ENCODE data around the gene EPHA8.

The EPHA8 gene

GRCh38 chr1:22638476-22639234 is 75.4 kb downstream of the EPHA8 start:
- no peak for TF ChIP-seq CTCF (IDR thresholded peaks at IDR 0.05; ENCODE audit: insufficient read depth, low read depth, low read length, missing control alignments)
- H3K4me3 ChIP-seq (ENCODE audit: low read depth, low read length) = no peak overlapping the region

DNA sequence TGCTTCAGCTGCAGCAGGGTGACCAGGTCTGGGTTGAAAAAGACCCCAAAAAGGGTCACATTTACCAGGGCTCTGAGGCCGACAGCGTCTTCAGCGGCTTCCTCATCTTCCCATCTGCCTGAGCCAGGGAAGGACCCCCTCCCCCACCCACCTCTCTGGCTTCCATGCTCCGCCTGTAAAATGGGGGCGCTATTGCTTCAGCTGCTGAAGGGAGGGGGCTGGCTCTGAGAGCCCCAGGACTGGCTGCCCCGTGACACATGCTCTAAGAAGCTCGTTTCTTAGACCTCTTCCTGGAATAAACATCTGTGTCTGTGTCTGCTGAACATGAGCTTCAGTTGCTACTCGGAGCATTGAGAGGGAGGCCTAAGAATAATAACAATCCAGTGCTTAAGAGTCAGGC is 76.0 kb downstream of the EPHA8 start:
- TF ChIP-seq CTCF (IDR thresholded peaks at IDR 0.05; ENCODE audit: insufficient read depth, low read depth, low read length, missing control alignments) = no peak
- no peak overlapping the region for H3K4me3 ChIP-seq (ENCODE audit: low read depth, low read length)
- DNase-seq (ENCODE audit: low read depth) = peak; percentile 5

More at GRCh38 chr1:22638476-22639234, 75.4 kb downstream of the EPHA8 start:
- no peak for DNase-seq (ENCODE audit: low read depth)

DNA sequence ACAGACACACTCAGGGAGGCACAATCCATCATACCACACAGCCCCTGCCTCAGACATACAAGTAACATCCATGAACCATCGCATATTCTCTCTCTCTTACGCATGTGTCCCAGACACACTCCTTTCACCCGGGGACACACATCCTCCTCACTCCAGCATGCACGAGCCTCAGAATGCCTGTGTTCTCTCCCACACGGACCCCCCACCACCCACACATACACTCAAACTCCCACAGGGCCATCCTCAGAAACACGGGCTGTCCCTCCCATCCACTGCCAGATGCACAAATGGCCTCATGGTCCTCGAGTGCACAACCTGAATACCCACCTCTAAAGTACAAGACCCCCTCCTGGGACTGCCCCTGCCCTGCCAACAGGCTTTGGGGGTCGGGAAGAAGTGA is 78.0 kb downstream of the EPHA8 start:
- no peak for TF ChIP-seq CTCF (IDR thresholded peaks at IDR 0.05; ENCODE audit: insufficient read depth, low read depth, low read length, missing control alignments)
- no peak for DNase-seq (ENCODE audit: low read depth)
- H3K4me3 ChIP-seq (ENCODE audit: low read depth, low read length) = no peak overlapping the region

DNA sequence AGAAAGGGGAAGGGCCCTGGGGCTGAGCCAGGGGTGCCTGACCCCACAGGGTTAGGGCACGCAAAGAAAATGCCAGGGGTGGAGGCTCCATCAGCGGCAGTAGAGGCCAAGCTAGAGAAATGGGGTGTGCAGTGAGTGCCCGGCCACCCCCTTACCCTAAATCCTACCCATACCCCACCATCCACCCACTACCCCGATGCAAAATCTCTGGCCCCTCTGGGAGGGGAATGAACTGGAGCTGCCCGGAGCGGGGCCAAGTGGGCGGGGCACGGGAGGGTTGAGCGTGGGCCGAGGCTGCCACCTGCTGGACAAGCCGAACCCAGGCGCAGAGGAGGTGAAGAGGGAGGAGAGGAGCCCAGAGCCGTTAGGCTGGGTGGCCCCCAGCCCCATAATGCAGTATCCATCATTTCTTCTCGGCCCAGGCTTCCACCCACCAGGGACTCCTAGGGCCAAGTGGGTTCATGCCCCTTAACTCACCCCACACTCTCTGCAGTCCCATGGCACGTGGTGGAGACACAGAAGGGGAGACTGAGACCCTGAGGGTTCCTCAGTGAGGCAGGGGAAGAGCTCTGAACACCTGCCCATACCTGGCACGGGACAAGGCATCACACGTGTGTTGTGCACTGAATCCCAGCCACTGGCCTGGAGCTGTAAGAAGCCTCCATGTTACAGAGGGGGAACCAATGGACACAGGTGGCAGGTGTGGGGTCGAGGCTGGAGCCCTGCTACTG is 78.8 kb downstream of the EPHA8 start:
- peak; percentile 57 for DNase-seq (ENCODE audit: low read depth)
- H3K4me3 ChIP-seq (ENCODE audit: low read depth, low read length) = no peak overlapping the region
- TF ChIP-seq CTCF (IDR thresholded peaks at IDR 0.05; ENCODE audit: insufficient read depth, low read depth, low read length, missing control alignments) = peak; percentile 86

DNA sequence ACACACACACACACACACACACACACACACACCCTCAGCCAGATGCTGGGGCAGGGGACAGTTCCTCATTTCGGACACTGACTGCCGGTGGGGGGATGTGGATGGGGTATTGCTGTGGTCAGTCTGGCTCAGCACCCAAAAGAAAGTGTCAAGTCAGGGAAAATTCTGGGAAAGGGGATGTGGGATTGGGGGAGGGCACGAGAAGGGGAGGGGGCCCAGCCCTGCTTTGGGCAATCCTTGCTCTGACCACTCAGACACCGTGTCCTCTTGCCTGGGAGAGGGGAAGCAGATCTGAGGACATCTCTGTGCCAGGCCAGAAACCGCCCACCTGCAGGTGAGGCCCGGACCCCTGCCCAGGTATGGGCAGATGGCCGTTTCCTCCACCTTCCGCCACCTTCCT is 80.1 kb downstream of the EPHA8 start, which contains the start of gene C1QC:
C1QC (plus strand) TSS at position 253 of the 400 bp plus-strand sequence. CDS start 391 bp downstream, outside the sequence.
- no peak for DNase-seq (ENCODE audit: low read depth)
- H3K4me3 ChIP-seq (ENCODE audit: low read depth, low read length) = no peak within 1 kb of the TSS
- TF ChIP-seq CTCF (IDR thresholded peaks at IDR 0.05; ENCODE audit: insufficient read depth, low read depth, low read length, missing control alignments) = no peak

DNA sequence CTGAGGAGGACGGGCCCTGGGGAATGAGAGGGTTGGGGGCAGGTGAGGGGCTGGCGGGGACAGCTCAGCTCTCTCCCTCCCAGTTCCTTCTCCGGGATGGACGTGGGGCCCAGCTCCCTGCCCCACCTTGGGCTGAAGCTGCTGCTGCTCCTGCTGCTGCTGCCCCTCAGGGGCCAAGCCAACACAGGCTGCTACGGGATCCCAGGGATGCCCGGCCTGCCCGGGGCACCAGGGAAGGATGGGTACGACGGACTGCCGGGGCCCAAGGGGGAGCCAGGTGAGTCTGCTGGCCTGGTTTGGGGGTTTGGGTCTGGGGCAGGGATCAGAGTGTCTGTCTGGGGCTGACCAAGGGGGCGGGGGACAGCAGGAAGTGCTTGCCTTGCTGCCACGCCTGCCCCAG is 80.6 kb downstream of the EPHA8 start:
- no peak overlapping the region for H3K4me3 ChIP-seq (ENCODE audit: low read depth, low read length)
- TF ChIP-seq CTCF (IDR thresholded peaks at IDR 0.05; ENCODE audit: insufficient read depth, low read depth, low read length, missing control alignments) = no peak
- no peak for DNase-seq (ENCODE audit: low read depth)
